GM18951 (cell line): Measurements from ENCODE around the gene RPS8.

Experiments used
- POLR2A ChIP-seq: IDR thresholded peaks from 4 replicates; pipeline ENCODE4 v1.6.1; 2011; ENCODE audit warnings: mild to moderate bottlenecking; ENCODE audit not compliant: insufficient read length, insufficient read depth; ENCODE audit errors: extremely low read depth
- in situ Hi-C: fragments of 300-500 bp; cut with MboI; formaldehyde crosslinking; loops from one replicate; pipeline ENCODE4 v1.12.0; 2022; ENCODE audit warnings: low sequenced_read_pairs, mixed read lengths, inconsistent platforms; ENCODE audit not compliant: unreplicated experiment

The RPS8 gene

DNA sequence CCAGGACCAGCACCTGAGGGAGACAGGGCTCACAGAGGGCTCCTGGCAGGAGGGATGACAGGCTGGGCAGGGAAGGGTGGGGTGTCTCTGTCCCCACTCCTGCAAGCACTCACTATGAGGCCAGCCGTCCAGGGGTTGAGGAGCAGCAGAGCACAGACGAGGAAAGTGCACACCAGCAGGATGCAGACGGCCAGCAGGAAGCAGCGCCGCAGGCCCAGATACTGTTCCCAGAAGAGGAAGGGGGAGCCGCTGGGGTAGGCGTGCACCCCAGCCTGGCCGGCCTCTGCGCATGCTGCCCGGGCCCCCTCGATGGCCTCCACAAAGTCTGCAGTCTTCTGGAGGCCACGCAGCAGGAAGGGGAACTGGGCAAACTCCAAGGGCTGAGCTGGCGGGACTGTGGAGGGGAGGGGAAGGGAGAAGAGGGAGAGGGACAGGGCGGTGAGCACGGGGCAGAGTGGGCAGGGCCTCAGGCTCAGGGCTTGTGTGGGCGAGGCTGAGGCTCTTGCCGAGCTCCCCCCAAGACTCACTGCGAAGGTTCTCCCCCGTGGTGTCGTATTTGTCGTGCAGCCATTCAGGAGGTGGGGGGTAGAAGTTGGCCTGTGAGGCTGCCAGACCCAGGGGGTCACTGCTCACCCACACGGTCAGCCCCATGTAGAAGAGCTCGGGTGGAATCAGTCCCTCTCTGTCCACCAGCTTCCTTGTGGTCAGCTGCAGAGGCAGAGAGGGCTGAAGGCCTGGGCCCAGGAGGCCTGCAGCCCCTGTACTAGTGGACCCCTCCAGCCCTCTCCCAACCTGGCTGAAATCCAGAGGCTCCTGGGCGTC, 51.2 kb downstream of the RPS8 start:
- in situ Hi-C loops: no loop called here
- no peak for TF ChIP-seq POLR2A

DNA sequence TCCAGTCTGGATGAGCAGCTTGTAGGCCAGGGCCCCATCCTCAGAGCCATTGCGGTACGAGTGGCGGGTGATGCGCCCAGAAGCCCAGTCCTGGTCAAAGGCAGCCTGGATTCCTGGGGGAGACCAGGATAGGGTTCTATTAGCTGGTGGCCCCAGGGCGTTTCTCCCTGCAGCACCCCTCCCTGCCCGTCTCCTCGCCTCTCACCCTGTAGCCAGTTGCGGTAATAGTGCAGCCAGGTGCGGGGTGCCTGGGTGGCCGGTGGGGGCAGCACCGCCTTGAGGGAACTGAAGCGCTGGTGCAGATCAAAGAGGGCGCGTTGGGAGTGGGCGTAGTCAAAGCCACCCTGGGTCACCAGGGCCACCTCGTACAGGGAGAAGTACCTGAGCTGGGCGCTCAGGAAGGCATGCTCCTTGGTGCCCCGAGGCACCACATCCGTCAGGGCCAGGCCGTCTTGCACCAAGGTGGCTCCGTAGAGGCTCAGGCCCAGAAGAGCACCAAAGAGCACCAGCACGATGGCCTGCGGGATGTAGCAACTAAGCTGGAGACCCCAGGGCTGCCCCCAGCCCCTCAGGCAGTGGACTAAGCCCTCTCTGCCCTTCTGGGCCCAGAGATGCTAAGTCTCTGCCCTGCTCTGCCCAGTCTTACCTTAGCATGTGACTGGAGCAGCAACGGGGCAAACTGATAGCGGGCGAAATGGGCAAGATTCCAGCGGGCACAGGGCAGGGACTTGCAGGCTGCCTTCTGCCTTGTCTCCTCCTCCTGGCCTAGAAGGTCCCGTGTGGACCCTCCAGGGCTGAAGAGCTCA, 52.1 kb downstream of the RPS8 start:
- no peak for TF ChIP-seq POLR2A
- in situ Hi-C loops: no loop called here

DNA sequence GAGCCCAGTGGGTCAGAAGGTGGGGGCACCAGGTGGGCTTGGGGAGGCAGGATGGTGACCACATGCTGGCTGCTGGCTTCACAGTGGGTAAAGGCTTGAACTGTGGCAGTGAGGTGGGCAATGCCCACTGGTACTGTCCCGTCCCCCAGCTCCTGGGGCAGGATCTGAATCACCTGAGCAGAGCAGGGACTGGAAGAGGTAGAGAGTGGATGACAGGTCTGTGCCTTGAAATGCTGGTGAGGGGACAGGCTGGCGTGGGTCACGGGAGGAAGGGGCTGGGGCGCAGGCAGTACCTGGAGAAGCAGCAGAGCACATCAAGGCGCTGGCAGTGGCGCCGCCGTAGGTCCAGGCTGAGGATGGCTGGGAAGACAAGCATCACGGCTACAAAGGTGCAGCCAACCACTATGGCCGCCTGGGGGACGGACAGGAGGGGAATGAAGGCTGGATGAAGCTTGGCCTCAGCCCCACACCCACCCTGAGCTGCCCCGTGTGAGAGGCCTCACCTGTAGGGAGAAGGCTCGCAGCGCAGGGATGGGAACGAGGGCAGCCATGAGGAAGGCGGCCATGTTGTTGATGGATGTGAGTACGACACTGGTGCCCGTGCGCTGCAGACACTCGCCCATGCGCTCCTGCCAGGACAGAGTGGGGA, 52.8 kb downstream of the RPS8 start:
- in situ Hi-C loops: no loop called here
- TF ChIP-seq POLR2A: no peak
